Activated CD4-positive, alpha-beta memory T cell treated with anti-CD3 and anti-CD28 coated beads, Interleukin-2, amount 10 ng/mL, durations not matched to agents 7 days and 5 days (primary cell): ENCODE results near the gene FKBP11. TPM values are rescaled to one million over a fixed set of nuclear protein-coding genes. Genes with fewer than 3 reads are reported as not detected.
"Not testable (repeated sequence)": the region's sequence is repeated elsewhere in the genome, so short reads cannot be mapped to it uniquely, and the experiment has no call there.

Source experiments
- CTCF ChIA-PET: fragments of 350-600 bp; sonication (Branson Sonifier 250); formaldehyde crosslinking; loops from one replicate; lab custom pipeline; 2021; ENCODE audit warnings: antibody characterized with exemption, inconsistent platforms; lab: Charles Lee
- POLR2A ChIA-PET: fragments of 350-600 bp; sonication (Branson Sonifier 250); formaldehyde crosslinking; loops from one replicate; lab custom pipeline; 2021; ENCODE audit warnings: antibody characterized with exemption; lab: Charles Lee
- DNase-seq: peaks from one replicate; pipeline ENCODE4 v3.0.0-alpha.2; 2020
- H3K27ac Mint-ChIP-seq: one replicate; pipeline ENCODE4 v1.8.0; 2021; ENCODE audit warnings: mild to moderate bottlenecking, mixed read lengths
- H3K27me3 Mint-ChIP-seq: one replicate; pipeline ENCODE4 v1.8.0; 2021; ENCODE audit warnings: mixed read lengths
- H3K36me3 Mint-ChIP-seq: one replicate; pipeline ENCODE4 v1.8.0; 2021; ENCODE audit warnings: low read depth, mixed read lengths
- H3K4me1 Mint-ChIP-seq: one replicate; pipeline ENCODE4 v1.8.0; 2021; ENCODE audit warnings: mixed read lengths
- H3K4me3 Mint-ChIP-seq: one replicate; pipeline ENCODE4 v1.8.0; 2021; ENCODE audit warnings: mild to moderate bottlenecking, mixed read lengths
- H3K9me3 Mint-ChIP-seq: one replicate; pipeline ENCODE4 v1.8.0; 2021; ENCODE audit warnings: mixed read lengths
- total RNA-seq, 2 experiments: library from RNA; stranded (reverse); gene quantifications; one replicate each; pipeline ENCODE4 v1.2.3, GENCODE V29; 2021

The FKBP11 gene
- total RNA-seq, 2 experiments from 2014 or later: 73.4 to 78.7 TPM

GRCh38 chr12:48875944-48876515 lies 49.3 kb downstream of the FKBP11 start:
- Mint-ChIP-seq H3K27me3 (peaks cover 12% of the 10 kb centered on the region), H3K9me3 (no peaks in the 10 kb centered on the region), H3K36me3 (no peaks in the 10 kb centered on the region), H3K4me3 (no peak overlapping the region), H3K4me1 (no peaks in the 10 kb centered on the region), H3K27ac (no peak overlapping the region)
- DNase-seq: no peak
- CTCF ChIA-PET: interaction anchor here (1.0 to 2.7 kb wide), 2 partner anchors 15 to 23 kb away, joined by 5 to 8 read pairs; no protein-coding TSS in a partner anchor
- POLR2A ChIA-PET: interaction anchor here (0.7 kb wide), 1 partner anchor 11 kb away, joined by 3 read pairs; the partner anchor contains the start of gene RND1

- not testable (repeated sequence) for DNase-seq, H3K4me1 Mint-ChIP-seq, H3K9me3 Mint-ChIP-seq, H3K27ac Mint-ChIP-seq, H3K36me3 Mint-ChIP-seq, H3K27me3 Mint-ChIP-seq, H3K4me3 Mint-ChIP-seq
- POLR2A ChIA-PET: interaction anchor here (1.2 to 1.4 kb wide), 2 partner anchors 8 to 21 kb away, joined by 4 to 5 read pairs; partner anchors contain the start of genes DDX23 and RND1
- CTCF ChIA-PET: interaction anchor here (0.6 to 1.8 kb wide), 3 partner anchors 17 to 23 kb away, joined by 3 to 9 read pairs (median 4); no protein-coding TSS in a partner anchor
Measured at GRCh38 chr12:48873534-48873933, 51.8 kb downstream of the FKBP11 start.

- Mint-ChIP-seq H3K4me3 (no peak overlapping the region), H3K4me1 (no peaks in the 10 kb centered on the region), H3K27me3 (peaks cover 1% of the 10 kb centered on the region), H3K27ac (no peak overlapping the region), H3K9me3 (no peaks in the 10 kb centered on the region), H3K36me3 (no peaks in the 10 kb centered on the region)
- POLR2A ChIA-PET: interaction anchor here (1.2 to 1.4 kb wide), 2 partner anchors 8 to 21 kb away, joined by 4 to 5 read pairs; partner anchors contain the start of genes DDX23 and RND1
- DNase-seq: no peak
- CTCF ChIA-PET: interaction anchor here (0.6 to 1.8 kb wide), 3 partner anchors 17 to 58 kb away, joined by 4 to 9 read pairs (median 5); no protein-coding TSS in a partner anchor
Measured at GRCh38 chr12:48873096-48873495, 52.2 kb downstream of the FKBP11 start.

Other genes starting within 250 kb of the FKBP11 start
- 10 to 100 TPM; 40.3 to 42.2 TPM for gene KANSL2, start 243.3 kb downstream of the FKBP11 start, total RNA-seq
- 10 to 100 TPM; 56.9 to 57.4 TPM for gene CCNT1, start 208.8 kb downstream of the FKBP11 start, total RNA-seq
- gene ADCY6, start 136.4 kb downstream of the FKBP11 start, total RNA-seq: under 1 TPM in 1 of 2 experiments, not detected in 1; 0.05 TPM
- gene CACNB3, start 107.0 kb downstream of the FKBP11 start, total RNA-seq: 10 to 100 TPM; 32.8 to 34.2 TPM
- 100 to 1,000 TPM; 117 to 127 TPM for gene DDX23, start 73.3 kb downstream of the FKBP11 start, total RNA-seq
- 1 to 10 TPM; 2.6 to 3.0 TPM for gene RND1, start 59.6 kb downstream of the FKBP11 start, total RNA-seq
- 100 to 1,000 TPM; 114 to 122 TPM for gene ARF3, start 32.0 kb upstream of the FKBP11 start, total RNA-seq
- gene WNT10B, start 46.2 kb upstream of the FKBP11 start, total RNA-seq: 1 to 10 TPM; 4.1 to 4.2 TPM
- gene WNT1, start 52.8 kb upstream of the FKBP11 start, total RNA-seq: under 1 TPM; 0.33 to 0.73 TPM
- under 1 TPM; 0.23 TPM for gene DDN, start 73.9 kb upstream of the FKBP11 start, total RNA-seq
- 10 to 100 TPM; 65.9 to 70.2 TPM for gene PRKAG1, start 93.3 kb upstream of the FKBP11 start, total RNA-seq
- 10 to 100 TPM; 82.3 to 87.8 TPM for gene KMT2D, start 135.3 kb upstream of the FKBP11 start, total RNA-seq
- 10 to 100 TPM; 14.8 to 15.8 TPM for gene RHEBL1, start 144.5 kb upstream of the FKBP11 start, total RNA-seq
- under 1 TPM; 0.08 to 0.20 TPM for gene DHH, start 169.3 kb upstream of the FKBP11 start, total RNA-seq
- gene LMBR1L, start 185.4 kb upstream of the FKBP11 start, total RNA-seq: 10 to 100 TPM; 82.8 to 85.3 TPM
- gene TUBA1B, start 205.9 kb upstream of the FKBP11 start, total RNA-seq: 1,000 to 10,000 TPM; 1,691 to 1,705 TPM